ENCODE results near the gene SEMA6B. TPM values are rescaled to one million over a fixed set of nuclear protein-coding genes. Genes with fewer than 3 reads are reported as not detected.

The SEMA6B gene
- total RNA-seq: 1 to 10 TPM in 4 of 5 donors, not detected in 1; 1.2 to 6.7 (median 2.1) TPM
- 1 to 10 TPM; 1.7 to 2.1 (median 1.9) TPM for polyA plus RNA-seq
- long read RNA-seq, donor 1: 0 reads
- long read RNA-seq, donor 2: 0 reads
- long read RNA-seq, donor 3: 0 reads
- long read RNA-seq, donor 4: 0 reads
- long read RNA-seq, donor 5: 0 reads
- long read RNA-seq, donor 6: 0 reads
- long read RNA-seq, donor 7: 0 reads
- long read RNA-seq, donor 8: 0 reads
- long read RNA-seq, donor 9: 0 reads
- long read RNA-seq, donor 10: 0 reads

- Histone ChIP-seq H3K36me3 (peaks cover 0 to 8% (median 2%) of the 10 kb centered on the region in 4 donors), H3K27ac (peak within 1 kb of the TSS; percentile 37 to 71 (median 47)), H3K9me3 (no peaks in the 10 kb centered on the region), H3K4me3 (peak within 1 kb of the TSS; percentile 15 to 44 (median 32)), H3K27me3 (peaks cover 0 to 10% (median 6%) of the 10 kb centered on the region in 3 donors), H3K4me1 (peaks cover 0 to 27% (median 5%) of the 10 kb centered on the region in 4 donors)
- peak in 1 of 2 donors; percentile 35 for DNase-seq
- 48 to 78% (median 68%) methylated on average over 11 to 13 of the region's 13 CpGs for WGBS, 5 donors
- TF ChIP-seq CTCF (IDR thresholded peaks at IDR 0.05): no peak
- TF ChIP-seq EP300 (IDR thresholded peaks at IDR 0.05): peak; percentile 27
- peak in 2 of 3 donors; percentile 36 to 62 for TF ChIP-seq POLR2AphosphoS5 (IDR thresholded peaks at IDR 0.05)
- no peak for TF ChIP-seq POLR2A (IDR thresholded peaks at IDR 0.05)
- intact Hi-C loops (cut with DNase I; ENCODE audit: low total_unique reads): loop anchor here (5.0 kb wide), 1 partner anchor 78 kb away; the partner anchor contains the start of gene TNFAIP8L1
Measured at GRCh38 chr19:4559569-4559968, at the start of gene SEMA6B. TSS of gene SEMA6B (minus strand) at chr19:4559684. CDS start at chr19:4558457, 1,227 bp downstream.

- 12 to 47% (median 13%) methylated on average over 9 to 35 of the region's 35 CpGs for WGBS, 5 donors
- DNase-seq: peak in 1 of 2 donors; percentile 87
- Histone ChIP-seq H3K36me3 (no peaks in the 10 kb centered on the region), H3K27me3 (peaks cover 0 to 59% (median 33%) of the 10 kb centered on the region in 3 donors), H3K4me3 (no peak overlapping the region), H3K9me3 (no peaks in the 10 kb centered on the region), H3K4me1 (peaks cover 4 to 24% (median 13%) of the 10 kb centered on the region in 4 donors), H3K27ac (no peak overlapping the region)
- TF ChIP-seq POLR2A (IDR thresholded peaks at IDR 0.05): no peak
- TF ChIP-seq POLR2AphosphoS5 (IDR thresholded peaks at IDR 0.05): no peak
- no peak for TF ChIP-seq CTCF (IDR thresholded peaks at IDR 0.05)
- TF ChIP-seq EP300 (IDR thresholded peaks at IDR 0.05): no peak
- intact Hi-C loops (cut with DNase I; ENCODE audit: low total_unique reads): no loop called here
Measured at GRCh38 chr19:4606921-4607678, 47.6 kb upstream of the SEMA6B start.

GRCh38 chr19:4606181-4606580 lies 46.7 kb upstream of the SEMA6B start:
- H3K4me1 ChIP-seq: peaks cover 4 to 23% (median 13%) of the 10 kb centered on the region in 4 donors
- intact Hi-C loops (cut with DNase I; ENCODE audit: low total_unique reads): no loop called here
- H3K9me3 ChIP-seq: no peaks in the 10 kb centered on the region
- 66 to 85% (median 75%) methylated on average over 5 of the region's 5 CpGs for WGBS, 5 donors
- DNase-seq: no peak
- no peak for TF ChIP-seq POLR2AphosphoS5 (IDR thresholded peaks at IDR 0.05)
- TF ChIP-seq POLR2A (IDR thresholded peaks at IDR 0.05): no peak
- no peak for TF ChIP-seq EP300 (IDR thresholded peaks at IDR 0.05)
- TF ChIP-seq CTCF (IDR thresholded peaks at IDR 0.05): no peak
- no peaks in the 10 kb centered on the region for H3K36me3 ChIP-seq
- H3K27me3 ChIP-seq: peaks cover 0 to 60% (median 34%) of the 10 kb centered on the region in 3 donors
- no peak overlapping the region for H3K4me3 ChIP-seq
- H3K27ac ChIP-seq: no peak overlapping the region

GRCh38 chr19:4604912-4605311 lies 45.4 kb upstream of the SEMA6B start:
- 47 to 73% (median 70%) methylated on average over 6 of the region's 6 CpGs for WGBS, 5 donors
- TF ChIP-seq POLR2A (IDR thresholded peaks at IDR 0.05) (no peak), POLR2AphosphoS5 (IDR thresholded peaks at IDR 0.05) (no peak), CTCF (IDR thresholded peaks at IDR 0.05) (no peak), EP300 (IDR thresholded peaks at IDR 0.05) (no peak)
- no peaks in the 10 kb centered on the region for H3K9me3 ChIP-seq
- intact Hi-C loops (cut with DNase I; ENCODE audit: low total_unique reads): no loop called here
- H3K4me3 ChIP-seq: no peak overlapping the region
- peaks cover 4 to 11% (median 8%) of the 10 kb centered on the region in 4 donors for H3K4me1 ChIP-seq
- peaks cover 0 to 60% (median 34%) of the 10 kb centered on the region in 3 donors for H3K27me3 ChIP-seq
- no peak for DNase-seq
- no peak overlapping the region for H3K27ac ChIP-seq
- H3K36me3 ChIP-seq: no peaks in the 10 kb centered on the region

All from stomach (tissue), 19 donors.